Mesenchymal stem cell (in vitro differentiated cells and primary cell): ENCODE results near the gene TNPO1.

ENCODE experiments used
- DNase-seq: peaks from one replicate; pipeline ENCODE4 v3.0.0-alpha.2; 2013
- H2AFZ ChIP-seq: one replicate; pipeline ENCODE4 v1.6.1; 2013; ENCODE audit warnings: low read depth, mild to moderate bottlenecking, control low read depth, inconsistent platforms, low read length, moderate library complexity
- H2AK5ac ChIP-seq: 2 replicates; pipeline ENCODE4 v1.6.1; 2013; ENCODE audit warnings: low read length, moderate library complexity, mild to moderate bottlenecking, inconsistent platforms; ENCODE audit not compliant: severe bottlenecking
- H2BK120ac ChIP-seq: one replicate; pipeline ENCODE4 v1.6.1; 2013; ENCODE audit warnings: low read depth, mild to moderate bottlenecking, inconsistent platforms, low read length, moderate library complexity
- H2BK12ac ChIP-seq, 2 experiments: one replicate each; pipeline ENCODE4 v1.6.1; 2013; ENCODE audit warnings: inconsistent platforms in 2 of 2, low read length in 2 of 2, mild to moderate bottlenecking in 2 of 2, moderate library complexity in 2 of 2, control low read depth in 1 of 2
- H2BK15ac ChIP-seq: one replicate; pipeline ENCODE4 v1.6.1; 2013; ENCODE audit warnings: mild to moderate bottlenecking, low read depth, inconsistent platforms; ENCODE audit not compliant: poor library complexity, severe bottlenecking
- H2BK5ac ChIP-seq: 2 replicates; pipeline ENCODE4 v1.6.1; 2013; ENCODE audit warnings: low read depth, mild to moderate bottlenecking, low read length, control low read depth, inconsistent platforms; ENCODE audit not compliant: poor library complexity, severe bottlenecking
- H3K14ac ChIP-seq, 2 experiments: one replicate each; pipeline ENCODE4 v1.6.1; 2013; ENCODE audit warnings: inconsistent platforms in 2 of 2, low read length in 2 of 2, control low read depth in 1 of 2, mild to moderate bottlenecking in 1 of 2, moderate library complexity in 1 of 2
- H3K18ac ChIP-seq, 2 experiments: one replicate each; pipeline ENCODE4 v1.6.1; 2013; ENCODE audit warnings: inconsistent platforms in 2 of 2, low read length in 2 of 2, control low read depth in 1 of 2, low read depth in 1 of 2, mild to moderate bottlenecking in 1 of 2
- H3K23ac ChIP-seq, 2 experiments: one replicate each; pipeline ENCODE4 v1.6.1; 2013; ENCODE audit warnings: inconsistent platforms in 2 of 2, low read length in 2 of 2, mild to moderate bottlenecking in 2 of 2, moderate library complexity in 2 of 2, control low read depth in 1 of 2
- H3K27ac ChIP-seq: 2 replicates; pipeline ENCODE4 v1.5.1; 2013; ENCODE audit warnings: mild to moderate bottlenecking, moderate library complexity, low read length, control low read depth, inconsistent platforms; ENCODE audit not compliant: poor library complexity, severe bottlenecking
- H3K27me3 ChIP-seq, 2 experiments: 2 replicates each; pipeline versions ENCODE4 v1.6.1 to v1.7.0; 2013; ENCODE audit warnings: low read length in 2 of 2, mild to moderate bottlenecking in 2 of 2, moderate library complexity in 2 of 2, control low read depth in 1 of 2, inconsistent platforms in 1 of 2; ENCODE audit not compliant: control insufficient read depth in 1 of 2, insufficient read depth in 1 of 2
- H3K36me3 ChIP-seq, 2 experiments: 2 replicates each; pipeline versions ENCODE4 v1.6.1 to v1.7.0; 2013; ENCODE audit warnings: low read length in 2 of 2, control low read depth in 1 of 2, inconsistent platforms in 1 of 2, low read depth in 1 of 2, mild to moderate bottlenecking in 1 of 2; ENCODE audit not compliant: insufficient read depth in 2 of 2, control insufficient read depth in 1 of 2
- H3K4ac ChIP-seq, 2 experiments: one replicate each; pipeline ENCODE4 v1.6.1; 2013; ENCODE audit warnings: inconsistent platforms in 2 of 2, low read length in 2 of 2, mild to moderate bottlenecking in 2 of 2, moderate library complexity in 2 of 2, control low read depth in 1 of 2, low read depth in 1 of 2
- H3K4me1 ChIP-seq: 2 replicates; pipeline ENCODE4 v1.6.1; 2013; ENCODE audit warnings: low read depth, low read length, control low read depth; ENCODE audit not compliant: control insufficient read depth, insufficient read depth
- H3K4me2 ChIP-seq: 2 replicates; pipeline ENCODE4 v1.6.1; 2013; ENCODE audit warnings: low read length, mild to moderate bottlenecking, inconsistent platforms; ENCODE audit not compliant: poor library complexity, severe bottlenecking
- H3K4me3 ChIP-seq, 2 experiments: 2 replicates each; pipeline versions ENCODE4 v1.5.1 to v1.7.0; 2013; ENCODE audit warnings: low read length in 2 of 2, mild to moderate bottlenecking in 2 of 2, control low read depth in 1 of 2, low read depth in 1 of 2; ENCODE audit not compliant: insufficient read depth in 1 of 2
- H3K79me1 ChIP-seq: replicated peaks from 2 replicates; pipeline ENCODE4 v1.6.1; 2013; ENCODE audit warnings: mild to moderate bottlenecking, control low read depth, low read length, inconsistent platforms; ENCODE audit not compliant: poor library complexity, severe bottlenecking
- H3K9ac ChIP-seq: 2 replicates; pipeline ENCODE4 v1.7.0; 2013; ENCODE audit warnings: mild to moderate bottlenecking, low read length, moderate library complexity
- H3K9me3 ChIP-seq: 2 replicates; pipeline ENCODE4 v1.7.0; 2013; ENCODE audit warnings: mild to moderate bottlenecking, low read length; ENCODE audit not compliant: control insufficient read depth
- H4K8ac ChIP-seq: one replicate; pipeline ENCODE4 v1.6.1; 2013; ENCODE audit warnings: inconsistent platforms, mild to moderate bottlenecking, low read length, moderate library complexity
- H4K91ac ChIP-seq: one replicate; pipeline ENCODE4 v1.6.1; 2013; ENCODE audit warnings: mild to moderate bottlenecking, low read length, inconsistent platforms
- WGBS: methylation state at CpG from one replicate; pipeline ENCODE4 v1.1.7; 2013; ENCODE audit warnings: mixed read lengths; 5-methylcytosine and 5-hydroxymethylcytosine counted together

TNPO1 gene

GRCh38 chr5:72889324-72889723 lies 72.9 kb downstream of the TNPO1 start:
- H3K4me1 ChIP-seq: no peaks in the 10 kb centered on the region
- H2BK15ac ChIP-seq: no peak overlapping the region
- H3K9ac ChIP-seq: no peak overlapping the region
- peaks cover 24 to 98% of the 10 kb centered on the region in 2 experiments for H3K36me3 ChIP-seq
- no peak overlapping the region for H4K91ac ChIP-seq
- no peak overlapping the region for H3K4me2 ChIP-seq
- WGBS: 100% methylated on average over 4 of the region's 5 CpGs
- no peak for DNase-seq
- no peak overlapping the region for H3K27ac ChIP-seq
- no peak overlapping the region for H2BK120ac ChIP-seq
- H3K9me3 ChIP-seq: no peaks in the 10 kb centered on the region
- no peak overlapping the region for H3K14ac ChIP-seq
- no peak overlapping the region for H2AK5ac ChIP-seq
- no peak overlapping the region for H3K23ac ChIP-seq
- no peak overlapping the region for H3K18ac ChIP-seq
- no peak overlapping the region for H2BK5ac ChIP-seq
- H3K4ac ChIP-seq: no peak overlapping the region
- H2AFZ ChIP-seq: no peak overlapping the region
- peaks cover 16% of the 10 kb centered on the region for H3K79me1 ChIP-seq
- no peaks in the 10 kb centered on the region for H3K27me3 ChIP-seq
- no peak overlapping the region for H3K4me3 ChIP-seq
- no peak overlapping the region for H2BK12ac ChIP-seq
- no peak overlapping the region for H4K8ac ChIP-seq

GRCh38 chr5:72892846-72893245 lies 76.4 kb downstream of the TNPO1 start:
- Histone ChIP-seq H3K18ac (no peak overlapping the region), H3K79me1 (peaks cover 12% of the 10 kb centered on the region), H3K9ac (no peak overlapping the region), H3K14ac (no peak overlapping the region), H3K4me3 (no peak overlapping the region), H4K91ac (no peak overlapping the region), H3K9me3 (no peaks in the 10 kb centered on the region), H2AFZ (no peak overlapping the region), H2BK15ac (no peak overlapping the region), H2BK12ac (no peak overlapping the region), H3K36me3 (peaks cover 23 to 98% of the 10 kb centered on the region in 2 experiments), H2AK5ac (no peak overlapping the region), H3K27ac (no peak overlapping the region), H3K4ac (no peak overlapping the region), H2BK5ac (no peak overlapping the region), H2BK120ac (no peak overlapping the region), H3K23ac (no peak overlapping the region), H3K27me3 (no peaks in the 10 kb centered on the region), H4K8ac (no peak overlapping the region), H3K4me1 (no peaks in the 10 kb centered on the region), H3K4me2 (no peak overlapping the region)
- DNase-seq: no peak
- WGBS: 100% methylated on average over 4 of the region's 4 CpGs

DNA sequence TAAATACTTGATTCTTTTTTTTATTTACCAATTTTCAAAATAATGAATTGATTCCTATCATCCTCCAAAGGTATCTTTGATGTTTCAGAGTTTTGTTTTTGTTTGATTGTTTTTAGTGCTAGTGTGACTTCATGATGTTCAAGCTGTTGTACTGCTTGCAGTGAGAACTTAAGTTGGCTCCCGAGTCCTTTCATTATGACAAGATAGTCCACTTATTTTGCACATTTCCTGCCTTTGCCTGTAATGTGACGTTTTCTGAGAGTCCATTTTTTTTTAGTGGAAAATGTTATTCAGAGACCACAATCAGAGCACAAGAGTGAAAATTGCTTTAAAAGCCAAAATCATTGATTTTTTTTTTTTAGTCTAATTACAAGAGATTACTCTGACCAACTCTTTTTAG lies 79.3 kb downstream of the TNPO1 start:
- no peaks in the 10 kb centered on the region for H3K27me3 ChIP-seq
- no peak overlapping the region for H4K91ac ChIP-seq
- no peak overlapping the region for H2BK15ac ChIP-seq
- H2BK12ac ChIP-seq: no peak overlapping the region
- no peaks in the 10 kb centered on the region for H3K9me3 ChIP-seq
- no peak overlapping the region for H2BK5ac ChIP-seq
- H3K14ac ChIP-seq: no peak overlapping the region
- peaks cover 10% of the 10 kb centered on the region for H3K79me1 ChIP-seq
- 100% methylated on average over 1 of the region's 2 CpGs for WGBS
- DNase-seq: peak; percentile 16
- H3K4me2 ChIP-seq: no peak overlapping the region
- H2AFZ ChIP-seq: no peak overlapping the region
- H3K4ac ChIP-seq: no peak overlapping the region
- no peak overlapping the region for H2BK120ac ChIP-seq
- H2AK5ac ChIP-seq: no peak overlapping the region
- no peak overlapping the region for H4K8ac ChIP-seq
- H3K18ac ChIP-seq: no peak overlapping the region
- H3K36me3 ChIP-seq: peaks cover 15 to 100% of the 10 kb centered on the region in 2 experiments
- H3K4me1 ChIP-seq: no peaks in the 10 kb centered on the region
- no peak overlapping the region for H3K9ac ChIP-seq
- no peak overlapping the region for H3K4me3 ChIP-seq
- H3K27ac ChIP-seq: no peak overlapping the region
- H3K23ac ChIP-seq: no peak overlapping the region

GRCh38 chr5:72906806-72907205 lies 90.3 kb downstream of the TNPO1 start:
- H3K9me3 ChIP-seq: no peaks in the 10 kb centered on the region
- H3K27me3 ChIP-seq: no peaks in the 10 kb centered on the region
- H3K27ac ChIP-seq: no peak overlapping the region
- no peak overlapping the region for H2AK5ac ChIP-seq
- peaks cover 21 to 98% of the 10 kb centered on the region in 2 experiments for H3K36me3 ChIP-seq
- H2BK15ac ChIP-seq: no peak overlapping the region
- no peak overlapping the region for H4K91ac ChIP-seq
- H2BK5ac ChIP-seq: no peak overlapping the region
- H3K79me1 ChIP-seq: peaks cover 9% of the 10 kb centered on the region
- no peak overlapping the region for H3K23ac ChIP-seq
- no peak overlapping the region for H4K8ac ChIP-seq
- no peak overlapping the region for H3K4me3 ChIP-seq
- no peak overlapping the region for H2BK120ac ChIP-seq
- no peak for DNase-seq
- H2AFZ ChIP-seq: no peak overlapping the region
- no peaks in the 10 kb centered on the region for H3K4me1 ChIP-seq
- H3K4me2 ChIP-seq: no peak overlapping the region
- no peak overlapping the region for H3K4ac ChIP-seq
- no peak overlapping the region for H3K9ac ChIP-seq
- H2BK12ac ChIP-seq: no peak overlapping the region
- no peak overlapping the region for H3K14ac ChIP-seq
- no peak overlapping the region for H3K18ac ChIP-seq
